GM21390 (cell line): Measurements from ENCODE around the gene DISP2.

Source experiments
- ATAC-seq: cut with Tn5 transposase; IDR thresholded peaks from one replicate; pipeline ENCODE4 v1.9.1; 2021; ENCODE audit not compliant: unreplicated experiment

The DISP2 gene

GRCh38 chr15:40418126-40418525, 60.1 kb downstream of the DISP2 start:
- ATAC-seq, result no peak

DNA sequence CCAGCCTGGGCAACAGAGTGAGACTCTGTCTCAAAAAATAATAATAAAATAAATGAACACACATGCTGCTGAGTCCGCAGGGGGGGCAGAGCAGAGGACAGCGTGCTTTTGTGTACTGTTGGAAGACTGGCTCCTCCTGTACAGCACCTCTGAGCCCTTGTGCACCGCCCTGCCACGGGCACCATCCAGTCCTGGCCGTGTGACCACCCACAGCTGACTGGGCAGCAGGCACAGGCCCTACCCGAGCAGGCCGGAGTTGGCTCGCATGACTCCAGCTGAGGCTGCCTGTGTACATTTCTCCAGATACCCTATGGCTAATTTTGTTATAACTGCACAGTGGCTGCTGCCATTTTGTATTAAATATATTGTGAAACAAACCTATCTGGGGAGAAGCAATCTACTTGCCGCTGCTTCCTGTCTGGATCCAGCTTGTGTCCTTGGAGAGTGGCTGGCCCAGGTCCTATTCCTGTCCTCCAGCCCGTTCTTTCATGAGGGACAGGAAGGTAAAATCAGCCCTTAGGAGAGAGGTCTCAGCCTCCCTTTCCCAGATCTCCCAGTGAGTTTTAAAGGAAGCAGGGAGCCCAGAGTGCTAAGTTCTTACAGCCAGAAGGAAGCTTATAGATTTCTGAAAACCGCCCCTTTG, 62.2 kb downstream of the DISP2 start:
- ATAC-seq, result no peak

GRCh38 chr15:40420793-40421192, 62.8 kb downstream of the DISP2 start:
- no peak for ATAC-seq

DNA sequence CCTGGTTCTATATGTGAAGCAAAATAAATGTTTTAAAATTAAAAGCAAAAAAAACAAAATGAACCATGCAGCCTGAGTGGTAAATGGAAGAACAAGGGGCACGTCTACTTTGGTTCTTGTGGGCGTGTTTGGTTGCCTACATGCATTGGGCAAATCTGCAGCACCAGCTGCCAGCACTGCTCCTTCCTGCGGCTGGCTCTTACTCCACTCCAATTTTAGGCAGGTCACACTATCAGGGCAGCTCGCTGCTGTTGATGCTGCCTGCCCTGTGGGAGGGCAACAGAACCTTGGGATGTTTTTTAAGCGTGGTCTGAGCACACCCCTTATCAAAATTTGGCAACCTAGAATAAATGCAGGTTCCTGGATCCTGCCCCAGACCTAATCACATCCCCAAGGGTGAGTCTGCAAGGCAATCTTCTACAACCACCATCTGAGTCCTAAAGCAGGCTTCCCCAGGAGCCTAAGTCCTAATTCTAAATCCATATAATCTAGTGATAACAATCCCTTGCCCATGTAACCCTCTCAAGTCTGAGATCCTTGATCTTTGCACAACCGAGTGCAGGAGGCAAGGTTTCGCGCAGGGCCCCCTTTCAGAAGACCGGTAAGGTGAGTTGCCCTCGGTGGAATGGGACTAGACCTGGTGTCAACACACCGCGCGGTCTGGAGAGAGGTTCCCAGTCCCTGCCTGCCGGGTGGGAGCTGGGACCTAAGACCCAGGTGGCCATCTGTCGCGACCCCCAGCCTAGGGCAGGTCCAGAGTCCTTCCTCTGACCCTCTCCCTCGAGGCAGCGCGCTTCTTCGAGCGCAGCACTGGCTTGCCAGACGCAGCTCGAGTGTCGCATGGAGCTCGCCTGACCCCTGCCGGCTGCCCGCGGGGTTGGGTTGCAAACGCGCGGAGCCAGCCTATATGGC, 63.5 kb downstream of the DISP2 start:
- peak; percentile 79 for ATAC-seq

DNA sequence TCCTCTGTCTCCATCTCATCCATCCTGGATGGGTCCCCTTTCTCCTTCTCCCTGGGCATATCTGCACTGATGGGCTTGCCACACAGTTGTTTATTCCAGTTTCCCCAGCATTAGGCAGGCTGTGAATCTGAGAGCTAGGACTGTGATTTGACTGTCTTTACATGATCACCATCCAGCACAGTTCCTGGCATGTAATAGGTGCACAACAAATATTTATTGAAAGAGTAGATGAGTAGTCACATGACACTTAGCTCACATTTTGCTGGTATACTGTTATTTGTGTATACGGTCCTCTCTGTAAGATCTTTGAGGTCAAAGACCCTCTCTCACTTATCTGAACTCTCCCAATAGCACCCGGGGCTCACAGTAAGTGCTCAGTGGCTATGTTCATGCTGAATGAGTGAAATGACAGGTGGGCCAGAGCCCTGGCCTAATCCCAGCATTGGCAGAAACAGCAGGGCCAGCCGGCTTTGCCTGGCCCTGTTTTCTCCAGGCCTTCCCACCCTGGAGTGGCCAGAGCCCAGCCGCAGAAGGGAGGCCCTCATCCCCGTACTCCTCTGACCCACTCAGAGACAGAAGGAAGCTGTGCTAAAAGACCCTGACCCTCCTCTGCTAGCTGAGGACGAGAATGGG, 66.6 kb downstream of the DISP2 start:
- no peak for ATAC-seq

- ATAC-seq, result no peak
Measured at GRCh38 chr15:40425681-40426080, 67.7 kb downstream of the DISP2 start.

DNA sequence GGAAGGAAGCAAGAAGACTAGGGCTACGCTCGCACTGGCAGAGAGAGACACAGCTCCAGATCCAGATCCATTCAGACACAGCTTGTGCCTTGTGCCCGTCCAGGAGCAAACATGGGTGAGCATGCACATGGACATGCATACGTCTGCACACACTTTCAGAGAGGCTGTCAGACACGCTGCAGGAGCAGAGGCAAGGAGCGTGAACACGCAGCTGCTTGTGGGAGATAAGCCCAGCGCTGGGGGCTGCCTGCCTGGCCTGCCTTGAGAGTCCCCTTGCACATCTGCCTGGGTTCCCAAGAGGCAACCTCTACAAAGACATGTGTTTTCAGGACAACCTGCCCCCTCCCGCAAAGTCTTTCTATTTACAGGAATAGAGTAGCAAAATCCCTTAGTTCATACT, 69.2 kb downstream of the DISP2 start:
- ATAC-seq, result no peak

DNA sequence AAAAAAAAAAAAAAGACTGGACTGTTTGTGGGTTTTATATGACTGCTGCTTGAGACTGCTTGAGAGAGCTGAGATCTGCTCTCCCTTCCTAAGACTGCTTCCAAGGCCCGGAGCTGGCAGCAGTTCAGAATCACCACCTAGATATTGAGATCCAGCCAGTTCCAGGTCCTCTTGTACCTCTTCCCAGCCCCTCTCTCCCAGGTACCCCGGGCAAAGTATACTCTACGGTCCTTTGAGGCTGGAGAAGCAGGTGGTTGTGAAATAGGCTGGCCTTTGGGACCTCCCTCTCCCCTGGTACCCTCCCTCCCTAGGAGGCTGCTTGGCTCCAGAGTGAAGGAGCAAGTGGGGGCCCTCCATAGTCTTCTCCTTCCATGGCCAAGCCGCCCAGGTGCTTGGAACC, 70.2 kb downstream of the DISP2 start:
- ATAC-seq, result no peak
